K562 (cell line): ENCODE results near the gene DAGLA. TPM values are rescaled to one million over a fixed set of nuclear protein-coding genes. Genes with fewer than 3 reads are reported as not detected.

Experiments used
- ATAC-seq: fragments of 200-7000 bp; cut with Tn5 transposase; 3 replicates; pipeline ENCODE4 v1.9.1; 2020; ENCODE audit warnings: moderate library complexity
- BruUV-seq: library from RNA; stranded (reverse); fragments of 400-500 nt; replicated peaks from 2 replicates; lab custom pipeline; 2021; lab: Mats Ljungman, UMichigan
- CTCF ChIA-PET: fragments of 300-600 bp; formaldehyde crosslinking; extraction: SDS; loops from one replicate; lab custom pipeline; 2021; ENCODE audit warnings: low intra/inter-chr PET ratio; lab: Yijun Ruan, JAX
- POLR2A ChIA-PET: fragments of 300-600, 350-650 bp; sonication (Branson Sonifier 250); formaldehyde crosslinking; extraction: SDS; loops from one replicate; lab custom pipeline; 2021; ENCODE audit warnings: antibody characterized with exemption, inconsistent platforms; lab: Yijun Ruan, JAX
- DNase-seq, 4 experiments: peaks; one replicate each; pipeline versions ENCODE4 v3.0.0 to v3.0.0-alpha.2; 2011 to 2018; ENCODE audit warnings: low spot score in 3 of 4, mixed read lengths in 3 of 4; ENCODE audit errors: extremely low read depth in 1 of 4
- FAIRE-seq: peaks from 2 replicates; lab custom pipeline; 2011; peaks lifted over from hg19 to GRCh38; lab: Jason Lieb, UNC
- H2AFZ ChIP-seq: 2 replicates; pipeline ENCODE4 v1.6.0; 2011; ENCODE audit warnings: low read depth, low read length, control low read depth, inconsistent platforms
- H3K27ac ChIP-seq: fragments of 200-600 bp; 3 replicates; pipeline ENCODE4 v1.8.0; 2011; ENCODE audit warnings: low read depth, mild to moderate bottlenecking, control low read depth, inconsistent platforms, low read length, moderate library complexity, mixed read lengths; ENCODE audit errors: extremely low read depth
- H3K27me3 ChIP-seq, 2 experiments: fragments of 300-600 bp in 1 of 2; 2 replicates in 1 of 2; 3 replicates in 1 of 2; pipeline versions ENCODE4 v1.6.0 to v1.8.0; 2011; ENCODE audit warnings: inconsistent platforms in 2 of 2, low read length in 2 of 2, mild to moderate bottlenecking in 1 of 2, mixed read lengths in 1 of 2, moderate library complexity in 1 of 2; ENCODE audit not compliant: control insufficient read depth in 2 of 2, insufficient read depth in 2 of 2
- H3K36me3 ChIP-seq: fragments of 300-600 bp; 3 replicates; pipeline ENCODE4 v1.8.0; 2011; ENCODE audit warnings: mild to moderate bottlenecking, low read length, inconsistent platforms; ENCODE audit not compliant: control insufficient read depth, insufficient read depth
- H3K4me1 ChIP-seq, 2 experiments: fragments of 200-600 bp in 1 of 2; replicated peaks in 1 of 2; 2 replicates in 1 of 2; 3 replicates in 1 of 2; pipeline versions ENCODE4 v1.5.1 to v1.8.0; 2011; ENCODE audit warnings: inconsistent platforms in 2 of 2, low read length in 2 of 2, mild to moderate bottlenecking in 1 of 2, mixed read lengths in 1 of 2, moderate library complexity in 1 of 2; ENCODE audit not compliant: control insufficient read depth in 2 of 2, insufficient read depth in 2 of 2
- H3K4me2 ChIP-seq: 2 replicates; pipeline ENCODE4 v1.6.1; 2011; ENCODE audit warnings: low read length, control low read depth, inconsistent platforms, mixed read lengths; ENCODE audit not compliant: insufficient read depth
- H3K4me3 ChIP-seq: fragments of 200-600 bp; sonication (generic), shearing (Covaris generic); 2 replicates; pipeline ENCODE4 v1.5.1; 2016; ENCODE audit warnings: control low read depth, inconsistent platforms
- H3K79me2 ChIP-seq: fragments of 200-600 bp; 3 replicates; pipeline ENCODE4 v1.8.0; 2011; ENCODE audit warnings: low read length, inconsistent platforms; ENCODE audit not compliant: control insufficient read depth, insufficient read depth
- H3K9ac ChIP-seq, 2 experiments: 2 replicates each; pipeline versions ENCODE4 v1.6.0 to v1.6.1; 2011; ENCODE audit warnings: low read depth in 2 of 2, low read length in 2 of 2, control low read depth in 1 of 2, inconsistent platforms in 1 of 2, mild to moderate bottlenecking in 1 of 2, mixed read lengths in 1 of 2; ENCODE audit not compliant: insufficient read depth in 1 of 2
- H3K9me1 ChIP-seq: one replicate; pipeline ENCODE4 v1.6.0; 2011; ENCODE audit warnings: inconsistent platforms, mild to moderate bottlenecking, low read length, moderate library complexity; ENCODE audit not compliant: control insufficient read depth, insufficient read depth
- H3K9me3 ChIP-seq: replicated peaks from 2 replicates; pipeline ENCODE4 v1.5.1; 2011; ENCODE audit warnings: low read depth, low read length, inconsistent platforms; ENCODE audit not compliant: control insufficient read depth, insufficient read depth
- H4K20me1 ChIP-seq: replicated peaks from 2 replicates; pipeline ENCODE4 v1.6.1; 2011; ENCODE audit warnings: low read length, inconsistent platforms, mixed read lengths; ENCODE audit not compliant: control insufficient read depth, insufficient read depth
- FOXA3 ChIP-seq, 2 experiments: fragments of 450-650 bp in 1 of 2; sonication (generic) in 1 of 2; formaldehyde crosslinking; IDR thresholded peaks in 1 of 2; conservative IDR thresholded peaks in 1 of 2; 2 replicates each; pipeline versions ENCODE4 v1.4.0 to v1.8.0; 2020 to 2022; ENCODE audit warnings: mild to moderate bottlenecking in 2 of 2, missing genetic modification reagents in 1 of 2
- MCM7 ChIP-seq, 2 experiments: fragments of 450-650 bp; IDR thresholded peaks; 2 replicates each; pipeline ENCODE4 v1.6.1; 2016 to 2018
- MTA1 ChIP-seq: fragments of 450-650 bp; IDR thresholded peaks from 2 replicates; pipeline ENCODE4 v1.6.1; 2017; ENCODE audit warnings: borderline replicate concordance
- MYBL2 ChIP-seq, 2 experiments: fragments of 450-650 bp in 1 of 2; sonication (generic) in 1 of 2; formaldehyde crosslinking in 1 of 2; IDR thresholded peaks; 2 replicates each; pipeline versions ENCODE4 v1.6.1 to v1.8.1; 2017 to 2022; ENCODE audit warnings: borderline replicate concordance in 1 of 2, inconsistent platforms in 1 of 2, low read depth in 1 of 2, mild to moderate bottlenecking in 1 of 2, missing genetic modification reagents in 1 of 2, moderate library complexity in 1 of 2
- PTTG1 ChIP-seq: fragments of 450-650 bp; IDR thresholded peaks from 2 replicates; pipeline ENCODE4 v1.6.1; 2016; ENCODE audit warnings: low read depth, mild to moderate bottlenecking, missing genetic modification characterization, missing compliant biosample characterization
- SIN3B ChIP-seq: fragments of 450-650 bp; IDR thresholded peaks from 2 replicates; pipeline ENCODE4 v1.6.1; 2017; ENCODE audit warnings: low read depth, mild to moderate bottlenecking, moderate library complexity
- TEAD1 ChIP-seq, 2 experiments: fragments of 450-650 bp in 1 of 2; sonication (generic) in 1 of 2; formaldehyde crosslinking; IDR thresholded peaks; 2 replicates each; pipeline versions ENCODE4 v1.4.0 to v1.8.0; 2020 to 2022; ENCODE audit warnings: mild to moderate bottlenecking in 2 of 2, missing genetic modification reagents in 1 of 2
- WHSC1 ChIP-seq: IDR thresholded peaks from one replicate; pipeline ENCODE4 v1.6.1; 2012; ENCODE audit warnings: low read length, control low read depth, inconsistent platforms
- ZBTB40 ChIP-seq, 2 experiments: fragments of 450-650 bp in 1 of 2; sonication (generic) in 1 of 2; formaldehyde crosslinking in 1 of 2; IDR thresholded peaks; 2 replicates each; pipeline versions ENCODE4 v1.7.1 to v1.9.0; 2016 to 2022; ENCODE audit warnings: inconsistent platforms in 1 of 2, mild to moderate bottlenecking in 1 of 2, missing genetic modification reagents in 1 of 2
- ZBTB7A ChIP-seq: IDR thresholded peaks from 2 replicates; pipeline ENCODE4 v1.6.1; 2011; ENCODE audit warnings: low read depth, mild to moderate bottlenecking, low read length, moderate library complexity, borderline replicate concordance; ENCODE audit not compliant: control insufficient read depth
- ZBTB8A ChIP-seq: fragments of 450-650 bp; IDR thresholded peaks from 2 replicates; pipeline ENCODE4 v1.6.1; 2018; ENCODE audit warnings: mild to moderate bottlenecking, moderate library complexity; ENCODE audit not compliant: partially characterized antibody
- ZNF561 ChIP-seq: fragments of 450-650 bp; formaldehyde crosslinking; conservative IDR thresholded peaks from 2 replicates; pipeline ENCODE4 v1.4.0; 2020; ENCODE audit warnings: mild to moderate bottlenecking, moderate library complexity
- WGBS: fragments of 100-300 bp; shearing (Covaris generic); methylation state at CpG from one replicate; pipeline ENCODE4 v1.1.6; 2016; ENCODE audit warnings: low coverage, mixed read lengths; ENCODE audit not compliant: insufficient coverage; ENCODE audit errors: missing lambda C conversion rate; 5-methylcytosine and 5-hydroxymethylcytosine counted together
- in situ Hi-C: fragments of 300-500 bp; cut with MboI; formaldehyde crosslinking; loops from 4 replicates; pipeline ENCODE4 v1.15.0; 2018; ENCODE audit warnings: inconsistent platforms, mixed read lengths
- intact Hi-C: fragments of 100-400 bp; cut with micrococcal nuclease; formaldehyde crosslinking; loops from 2 replicates; pipeline ENCODE4 v1.14.2; 2022
- polyA plus RNA-seq, 8 experiments: library from polyadenylated mRNA; depleted of rRNA in 4 of 8; stranded (reverse) in 5 of 8; unstranded in 3 of 8; fragments of >200 nt; fragmentation: Nextera tagmentation in 2 of 8; fragmentation: Illumina TruSeq in 1 of 8; extraction: Ambion mirVana in 2 of 8; extraction: Trizol in 1 of 8; gene quantifications; 2 replicates each; pipeline versions ENCODE4 v1.2.1 to v1.2.3, GENCODE V29; 2011 to 2014; ENCODE audit warnings: inconsistent platforms in 1 of 8, missing spikeins in 1 of 8
- total RNA-seq, 7 experiments: library from RNA; depleted of rRNA in 6 of 7; stranded (reverse); fragments of >200 nt in 6 of 7; fragmentation: Illumina TruSeq in 2 of 7; extraction: Trizol in 2 of 7; gene quantifications; 2 replicates each; pipeline versions ENCODE4 v1.2.1 to v1.2.3, GENCODE V29; 2011 to 2021; ENCODE audit warnings: low replicate concordance in 1 of 7

Gene DAGLA
- total and polyA plus RNA-seq, 9 of the 15 experiments (the other 6 are each of a cell fraction or from before 2014, with no cell fraction given): 0.03 to 0.16 (median 0.04) TPM; not detected in 4

DNA sequence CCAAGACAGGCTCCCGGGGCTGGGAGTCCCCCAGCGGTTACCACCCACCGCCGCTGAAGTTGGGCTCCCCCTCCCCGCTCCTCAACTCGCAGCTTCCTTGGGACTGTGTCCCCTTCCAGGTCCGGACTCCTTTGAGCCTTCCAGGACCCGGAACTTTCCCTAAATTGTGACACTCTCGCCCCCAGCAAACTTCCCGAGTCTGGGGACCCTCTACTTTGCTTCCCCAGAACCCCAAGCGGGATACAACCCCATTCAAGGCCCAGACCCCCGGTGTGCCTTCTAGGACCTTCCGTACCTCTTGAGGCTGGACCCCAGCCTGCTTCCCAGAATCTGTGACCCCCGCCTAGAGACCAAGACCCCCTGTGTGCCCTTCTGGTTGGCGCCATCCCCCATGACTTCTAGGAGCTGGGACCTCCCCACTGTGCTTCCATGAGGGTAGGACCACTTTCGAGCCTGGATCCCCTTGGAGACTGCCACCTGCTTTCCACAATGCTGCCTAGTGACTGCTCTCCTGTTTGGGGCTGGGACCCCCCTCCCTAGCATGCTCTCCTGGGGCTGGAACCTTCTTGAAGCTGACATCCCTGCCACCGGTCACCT, 72.8 kb downstream of the DAGLA start:
- peak overlapping the region; percentile 63 for H3K27ac ChIP-seq
- FAIRE-seq (no peak), ATAC-seq (no peak), DNase-seq (peak in 2 of 4 experiments; percentile 55 to 57)
- no peaks in the 10 kb centered on the region for H3K36me3 ChIP-seq
- ChIA-PET POLR2A (interaction anchor here (0.6 kb wide), 1 partner anchor 39 kb away, joined by 3 read pairs; the partner anchor contains the start of gene TMEM258), CTCF (interaction anchor here (0.6 to 1.0 kb wide), 2 partner anchors 24 to 888 kb away, joined by 3 read pairs; no protein-coding TSS in a partner anchor)
- H2AFZ ChIP-seq: peak overlapping the region; percentile 80
- peak overlapping the region; percentile 81 for H3K4me2 ChIP-seq
- no peaks in the 10 kb centered on the region for H4K20me1 ChIP-seq
- WGBS: 17% methylated on average over 17 of the region's 17 CpGs
- intact Hi-C loops (no loop called here), in situ Hi-C loops (no loop called here)
- BruUV-seq: TSS peak; percentile 39
- H3K4me3 ChIP-seq: peak overlapping the region; percentile 56
- H3K27me3 ChIP-seq: no peaks in the 10 kb centered on the region
- H3K79me2 ChIP-seq: peaks cover 49% of the 10 kb centered on the region
- peak overlapping the region; percentile 72 to 96 for H3K9ac ChIP-seq
- no peaks in the 10 kb centered on the region for H3K9me1 ChIP-seq
- H3K9me3 ChIP-seq: no peaks in the 10 kb centered on the region
- peaks cover 77 to 92% of the 10 kb centered on the region in 2 experiments for H3K4me1 ChIP-seq
- no peak for TF ChIP-seq MYBL2 (IDR thresholded peaks at IDR 0.05; ENCODE audit: low read depth)
- no peak for TF ChIP-seq MYBL2 (CRISPR knock-in tag; IDR thresholded peaks at IDR 0.05; ENCODE audit: borderline replicate concordance)
- 0 out of 2 replicates have a peak, but pooled peaks have one; percentile 38 for TF ChIP-seq ZBTB40 (IDR thresholded peaks at IDR 0.05)
- no peak for TF ChIP-seq ZBTB40 (CRISPR knock-in tag; IDR thresholded peaks at IDR 0.05)
- no peak for TF ChIP-seq WHSC1
- TF ChIP-seq ZBTB7A: peak; percentile 35; the same call in 1 of the 2 replicates
- no peak for TF ChIP-seq SIN3B
- TF ChIP-seq ZNF561 (CRISPR knock-in tag): no peak
- no peak for TF ChIP-seq MTA1
- TF ChIP-seq TEAD1 (CRISPR knock-in tag; IDR thresholded peaks at IDR 0.05): no peak
- no peak for TF ChIP-seq PTTG1 (tag)
- TF ChIP-seq MCM7 (IDR thresholded peaks at IDR 0.05): no peak
- no peak for TF ChIP-seq FOXA3 (CRISPR knock-in tag; conservative IDR thresholded peaks at IDR 0.05 in 1 of 2, IDR thresholded peaks at IDR 0.05 in 1 of 2)
- no peak for TF ChIP-seq ZBTB8A
